ENCODE results near the gene ZCWPW2.

ZCWPW2 gene

DNA sequence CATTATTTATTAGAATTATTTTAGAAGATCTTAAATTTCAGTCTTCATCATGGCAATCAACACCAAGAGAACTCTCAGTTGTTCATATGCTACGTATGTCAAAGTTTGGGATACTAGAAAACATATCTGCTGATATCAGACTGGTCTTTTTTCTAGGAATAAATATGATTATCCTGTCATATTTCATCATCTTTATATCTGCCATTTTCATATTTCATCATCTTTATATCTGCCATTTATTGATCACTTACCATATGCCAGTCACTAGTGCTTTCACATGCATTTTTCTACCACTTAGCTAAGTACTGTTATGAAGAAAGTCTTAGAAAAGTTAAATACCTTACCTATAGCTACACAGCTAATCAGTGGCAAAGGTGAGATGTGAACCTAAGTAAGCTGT is 2.8 kb upstream of the ZCWPW2 start:
- no peaks in the 10 kb centered on the region for H3K9me3 ChIP-seq (ENCODE audit: control insufficient read depth, insufficient read depth, low read depth, low read length)
- no peak overlapping the region for H3K27ac ChIP-seq (ENCODE audit: extremely low read depth, low read depth, low read length)
- no peak overlapping the region for H3K4me3 ChIP-seq (ENCODE audit: low read depth, low read length)
- POLR2A ChIA-PET: no interaction called here
- H3K36me3 ChIP-seq (ENCODE audit: control insufficient read depth in 2 of 2, insufficient read depth in 1 of 2, low read length in 2 of 2): no peaks in the 10 kb centered on the region
- H3K4me1 ChIP-seq (ENCODE audit: control insufficient read depth, insufficient read depth, low read length): no peaks in the 10 kb centered on the region
- TF ChIP-seq ZNF48 (tag by site-specific recombination; IDR thresholded peaks at IDR 0.05): no peak
- TF ChIP-seq ZSCAN30 (tag by site-specific recombination; IDR thresholded peaks at IDR 0.05): no peak
- no peak for TF ChIP-seq ZNF174 (tag by site-specific recombination; IDR thresholded peaks at IDR 0.05)
- no peak for TF ChIP-seq PRDM6 (tag by site-specific recombination; IDR thresholded peaks at IDR 0.05)
- TF ChIP-seq KLF8 (tag by site-specific recombination; IDR thresholded peaks at IDR 0.05): no peak
- TF ChIP-seq ZNF626 (tag by site-specific recombination; IDR thresholded peaks at IDR 0.05): no peak
- no peak for TF ChIP-seq MYNN (tag by site-specific recombination; IDR thresholded peaks at IDR 0.05; ENCODE audit: borderline replicate concordance)
- TF ChIP-seq ZNF791 (tag by site-specific recombination; IDR thresholded peaks at IDR 0.05): no peak
- CTCF ChIA-PET: interaction anchor here (2.3 kb wide), 1 partner anchor 12 kb away, joined by 11 read pairs; no protein-coding TSS in a partner anchor

- Histone ChIP-seq H3K36me3 (ENCODE audit: control insufficient read depth in 2 of 2, insufficient read depth in 1 of 2, low read length in 2 of 2) (no peaks in the 10 kb centered on the region), H3K9me3 (ENCODE audit: control insufficient read depth, insufficient read depth, low read depth, low read length) (no peaks in the 10 kb centered on the region), H3K27ac (ENCODE audit: extremely low read depth, low read depth, low read length) (peak overlapping the region; percentile 89), H3K4me3 (ENCODE audit: low read depth, low read length) (peak overlapping the region; percentile 91), H3K4me1 (ENCODE audit: control insufficient read depth, insufficient read depth, low read length) (no peaks in the 10 kb centered on the region)
- CTCF ChIA-PET: no interaction called here
- POLR2A ChIA-PET: interaction anchor here (0.6 kb wide), 1 partner anchor 672 kb away, joined by 3 read pairs; no protein-coding TSS in a partner anchor
- TF ChIP-seq ZNF174 (tag by site-specific recombination; IDR thresholded peaks at IDR 0.05) (no peak), PRDM1 (tag by site-specific recombination; IDR thresholded peaks at IDR 0.05) (0 out of 2 replicates have a peak, but pooled peaks have one; percentile 22), MEIS1 (CRISPR knock-in tag; IDR thresholded peaks at IDR 0.05; ENCODE audit: borderline replicate concordance) (no peak), ZNF664 (tag by site-specific recombination; IDR thresholded peaks at IDR 0.05) (peak; percentile 78; the same call in 1 of the 2 replicates), ZNF324 (tag by site-specific recombination; IDR thresholded peaks at IDR 0.05) (no peak), IKZF3 (tag by site-specific recombination; IDR thresholded peaks at IDR 0.05) (no peak)
Measured at GRCh38 chr3:28347374-28348264, 902 bp upstream of the ZCWPW2 start.

DNA sequence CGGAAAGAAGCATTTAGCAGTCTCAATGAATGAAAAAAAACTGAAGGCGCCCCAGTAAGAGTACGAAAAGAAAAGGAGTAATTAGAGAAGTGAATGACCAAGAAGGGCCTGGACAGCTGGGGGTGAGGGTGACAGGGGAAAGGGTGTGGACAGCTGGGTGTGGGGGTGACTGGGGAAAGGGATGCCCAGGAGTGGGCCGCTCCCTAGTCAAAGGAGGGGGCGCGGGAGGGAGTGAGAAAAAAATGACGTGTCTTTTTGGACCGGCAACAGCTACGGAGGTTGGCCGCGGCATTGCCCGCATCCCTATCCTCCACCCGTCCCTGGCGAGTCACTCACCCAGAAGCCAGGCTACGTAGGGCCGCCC is 274 bp upstream of the ZCWPW2 start:
- Histone ChIP-seq H3K4me3 (ENCODE audit: low read depth, low read length) (peak overlapping the region; percentile 91), H3K27ac (ENCODE audit: extremely low read depth, low read depth, low read length) (peak overlapping the region; percentile 89), H3K4me1 (ENCODE audit: control insufficient read depth, insufficient read depth, low read length) (no peaks in the 10 kb centered on the region), H3K36me3 (ENCODE audit: control insufficient read depth in 2 of 2, insufficient read depth in 1 of 2, low read length in 2 of 2) (no peaks in the 10 kb centered on the region), H3K9me3 (ENCODE audit: control insufficient read depth, insufficient read depth, low read depth, low read length) (no peaks in the 10 kb centered on the region)
- ChIA-PET CTCF (interaction anchor here (0.6 to 0.7 kb wide), 2 partner anchors 27 to 505 kb away, joined by 3 to 5 read pairs; no protein-coding TSS in a partner anchor), POLR2A (interaction anchor here (0.6 to 1.7 kb wide), 4 partner anchors 10 to 673 kb away, joined by 3 to 5 read pairs (median 4); partner anchors contain the start of gene CMC1)
- TF ChIP-seq HOXD13 (CRISPR knock-in tag; IDR thresholded peaks at IDR 0.05; ENCODE audit: borderline replicate concordance) (no peak), ZNF473 (tag by site-specific recombination; IDR thresholded peaks at IDR 0.05) (no peak), BCL11B (tag by site-specific recombination; IDR thresholded peaks at IDR 0.05; ENCODE audit: low read depth) (no peak), EGR2 (tag by site-specific recombination; IDR thresholded peaks at IDR 0.05; ENCODE audit: low read depth) (peak; percentile 43), ZBTB48 (tag by site-specific recombination; IDR thresholded peaks at IDR 0.05) (peak; percentile 30; the same call in 1 of the 2 replicates), ZNF513 (tag by site-specific recombination; IDR thresholded peaks at IDR 0.05) (no peak)
- TF ChIP-seq, protein P1, sequence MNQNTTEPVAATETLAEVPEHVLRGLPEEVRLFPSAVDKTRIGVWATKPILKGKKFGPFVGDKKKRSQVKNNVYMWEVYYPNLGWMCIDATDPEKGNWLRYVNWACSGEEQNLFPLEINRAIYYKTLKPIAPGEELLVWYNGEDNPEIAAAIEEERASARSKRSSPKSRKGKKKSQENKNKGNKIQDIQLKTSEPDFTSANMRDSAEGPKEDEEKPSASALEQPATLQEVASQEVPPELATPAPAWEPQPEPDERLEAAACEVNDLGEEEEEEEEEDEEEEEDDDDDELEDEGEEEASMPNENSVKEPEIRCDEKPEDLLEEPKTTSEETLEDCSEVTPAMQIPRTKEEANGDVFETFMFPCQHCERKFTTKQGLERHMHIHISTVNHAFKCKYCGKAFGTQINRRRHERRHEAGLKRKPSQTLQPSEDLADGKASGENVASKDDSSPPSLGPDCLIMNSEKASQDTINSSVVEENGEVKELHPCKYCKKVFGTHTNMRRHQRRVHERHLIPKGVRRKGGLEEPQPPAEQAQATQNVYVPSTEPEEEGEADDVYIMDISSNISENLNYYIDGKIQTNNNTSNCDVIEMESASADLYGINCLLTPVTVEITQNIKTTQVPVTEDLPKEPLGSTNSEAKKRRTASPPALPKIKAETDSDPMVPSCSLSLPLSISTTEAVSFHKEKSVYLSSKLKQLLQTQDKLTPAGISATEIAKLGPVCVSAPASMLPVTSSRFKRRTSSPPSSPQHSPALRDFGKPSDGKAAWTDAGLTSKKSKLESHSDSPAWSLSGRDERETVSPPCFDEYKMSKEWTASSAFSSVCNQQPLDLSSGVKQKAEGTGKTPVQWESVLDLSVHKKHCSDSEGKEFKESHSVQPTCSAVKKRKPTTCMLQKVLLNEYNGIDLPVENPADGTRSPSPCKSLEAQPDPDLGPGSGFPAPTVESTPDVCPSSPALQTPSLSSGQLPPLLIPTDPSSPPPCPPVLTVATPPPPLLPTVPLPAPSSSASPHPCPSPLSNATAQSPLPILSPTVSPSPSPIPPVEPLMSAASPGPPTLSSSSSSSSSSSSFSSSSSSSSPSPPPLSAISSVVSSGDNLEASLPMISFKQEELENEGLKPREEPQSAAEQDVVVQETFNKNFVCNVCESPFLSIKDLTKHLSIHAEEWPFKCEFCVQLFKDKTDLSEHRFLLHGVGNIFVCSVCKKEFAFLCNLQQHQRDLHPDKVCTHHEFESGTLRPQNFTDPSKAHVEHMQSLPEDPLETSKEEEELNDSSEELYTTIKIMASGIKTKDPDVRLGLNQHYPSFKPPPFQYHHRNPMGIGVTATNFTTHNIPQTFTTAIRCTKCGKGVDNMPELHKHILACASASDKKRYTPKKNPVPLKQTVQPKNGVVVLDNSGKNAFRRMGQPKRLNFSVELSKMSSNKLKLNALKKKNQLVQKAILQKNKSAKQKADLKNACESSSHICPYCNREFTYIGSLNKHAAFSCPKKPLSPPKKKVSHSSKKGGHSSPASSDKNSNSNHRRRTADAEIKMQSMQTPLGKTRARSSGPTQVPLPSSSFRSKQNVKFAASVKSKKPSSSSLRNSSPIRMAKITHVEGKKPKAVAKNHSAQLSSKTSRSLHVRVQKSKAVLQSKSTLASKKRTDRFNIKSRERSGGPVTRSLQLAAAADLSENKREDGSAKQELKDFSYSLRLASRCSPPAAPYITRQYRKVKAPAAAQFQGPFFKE (tag by site-specific recombination; IDR thresholded peaks at IDR 0.05; ENCODE audit: borderline replicate concordance): no peak

Data from HEK293 (cell line).